ENCODE measurements around the gene PEG3.

The PEG3 gene

DNA sequence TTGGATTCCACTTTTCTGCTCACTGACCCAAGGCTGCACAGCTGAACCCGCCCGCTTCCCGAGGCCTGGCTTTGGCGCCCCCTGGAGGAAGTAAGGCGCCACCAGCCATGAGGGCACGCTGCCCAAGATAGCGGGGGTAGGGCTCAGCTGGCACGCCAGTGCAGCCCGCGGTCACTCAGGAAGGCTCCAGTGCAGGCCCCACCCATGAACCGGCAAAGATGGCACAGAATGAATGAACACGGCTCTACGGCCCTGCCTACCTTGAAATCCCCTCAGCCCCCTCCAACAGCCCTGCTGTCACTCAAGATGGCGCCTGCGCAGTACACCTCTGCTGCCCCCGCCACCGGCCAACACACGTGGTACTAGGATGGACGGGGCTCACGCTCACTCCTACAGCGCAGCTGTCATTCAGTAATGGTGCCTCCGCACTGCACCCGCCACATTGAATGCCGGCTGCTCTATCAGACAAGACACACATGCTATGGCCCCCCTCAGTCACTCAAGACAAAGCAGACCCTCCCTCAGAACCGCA lies 3.0 kb downstream of the PEG3 start:
- no peaks in the 10 kb centered on the region for H3K27me3 ChIP-seq (replicated peaks; ENCODE audit: control insufficient read depth, insufficient read depth, low read length)
- H3K36me3 ChIP-seq (ENCODE audit: control insufficient read depth, insufficient read depth, low read length) = no peaks in the 10 kb centered on the region
- H3K4me3 ChIP-seq (replicated peaks; ENCODE audit: low read depth, low read length) = no peak overlapping the region
- no peak for DNase-seq (ENCODE audit: extremely low read depth, insufficient read length)
- TF ChIP-seq, protein P1, sequence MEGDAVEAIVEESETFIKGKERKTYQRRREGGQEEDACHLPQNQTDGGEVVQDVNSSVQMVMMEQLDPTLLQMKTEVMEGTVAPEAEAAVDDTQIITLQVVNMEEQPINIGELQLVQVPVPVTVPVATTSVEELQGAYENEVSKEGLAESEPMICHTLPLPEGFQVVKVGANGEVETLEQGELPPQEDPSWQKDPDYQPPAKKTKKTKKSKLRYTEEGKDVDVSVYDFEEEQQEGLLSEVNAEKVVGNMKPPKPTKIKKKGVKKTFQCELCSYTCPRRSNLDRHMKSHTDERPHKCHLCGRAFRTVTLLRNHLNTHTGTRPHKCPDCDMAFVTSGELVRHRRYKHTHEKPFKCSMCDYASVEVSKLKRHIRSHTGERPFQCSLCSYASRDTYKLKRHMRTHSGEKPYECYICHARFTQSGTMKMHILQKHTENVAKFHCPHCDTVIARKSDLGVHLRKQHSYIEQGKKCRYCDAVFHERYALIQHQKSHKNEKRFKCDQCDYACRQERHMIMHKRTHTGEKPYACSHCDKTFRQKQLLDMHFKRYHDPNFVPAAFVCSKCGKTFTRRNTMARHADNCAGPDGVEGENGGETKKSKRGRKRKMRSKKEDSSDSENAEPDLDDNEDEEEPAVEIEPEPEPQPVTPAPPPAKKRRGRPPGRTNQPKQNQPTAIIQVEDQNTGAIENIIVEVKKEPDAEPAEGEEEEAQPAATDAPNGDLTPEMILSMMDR (IDR thresholded peaks at IDR 0.05; ENCODE audit: insufficient read depth, low read length, poor library complexity, severe bottlenecking) = no peak

DNA sequence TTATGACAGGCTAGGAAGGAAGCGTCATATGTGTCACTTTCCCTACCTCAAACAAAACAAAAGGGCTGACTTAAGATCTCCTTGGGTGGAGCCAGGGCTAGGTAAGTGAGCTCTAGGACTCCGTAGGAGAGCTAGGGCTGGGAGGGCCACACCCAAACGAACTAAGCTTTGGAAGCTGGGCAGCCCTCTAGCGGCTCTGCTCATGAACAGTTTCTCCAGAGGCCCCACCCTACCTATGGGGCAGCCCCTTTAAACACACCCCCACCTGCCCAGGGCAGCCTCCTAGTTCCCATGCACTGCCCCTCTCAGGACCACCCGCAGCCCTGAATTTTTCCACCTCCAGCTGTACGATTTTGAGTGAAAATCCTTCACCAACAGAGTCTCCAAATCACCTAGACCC lies 3.5 kb downstream of the PEG3 start:
- Histone ChIP-seq H3K4me3 (replicated peaks; ENCODE audit: low read depth, low read length) (no peak overlapping the region), H3K27me3 (replicated peaks; ENCODE audit: control insufficient read depth, insufficient read depth, low read length) (no peaks in the 10 kb centered on the region), H3K36me3 (ENCODE audit: control insufficient read depth, insufficient read depth, low read length) (no peaks in the 10 kb centered on the region)
- no peak for DNase-seq (ENCODE audit: extremely low read depth, insufficient read length)
- TF ChIP-seq, protein P1 (IDR thresholded peaks at IDR 0.05; ENCODE audit: insufficient read depth, low read length, poor library complexity, severe bottlenecking) = no peak

DNA sequence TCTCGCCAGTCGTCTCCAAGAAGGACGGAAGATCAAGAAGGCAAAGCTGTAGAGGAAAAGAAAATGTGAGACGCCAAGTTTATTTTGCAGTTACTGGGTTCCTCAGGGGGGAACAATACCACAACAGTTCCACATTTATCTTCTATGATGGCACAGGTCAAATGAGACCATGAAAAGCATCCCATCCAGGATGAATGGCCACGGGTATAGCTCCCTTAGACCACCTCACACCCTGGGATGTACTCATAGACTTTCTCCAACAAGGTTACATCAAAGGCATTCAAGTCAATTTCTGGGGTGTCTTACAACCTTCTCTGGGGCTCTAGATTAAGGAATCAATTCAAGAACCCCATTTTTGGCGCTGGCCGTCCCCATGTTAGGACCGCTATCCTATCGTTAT lies 4.5 kb downstream of the PEG3 start:
- TF ChIP-seq, protein P1 (IDR thresholded peaks at IDR 0.05; ENCODE audit: insufficient read depth, low read length, poor library complexity, severe bottlenecking) = no peak
- no peaks in the 10 kb centered on the region for H3K36me3 ChIP-seq (ENCODE audit: control insufficient read depth, insufficient read depth, low read length)

DNA sequence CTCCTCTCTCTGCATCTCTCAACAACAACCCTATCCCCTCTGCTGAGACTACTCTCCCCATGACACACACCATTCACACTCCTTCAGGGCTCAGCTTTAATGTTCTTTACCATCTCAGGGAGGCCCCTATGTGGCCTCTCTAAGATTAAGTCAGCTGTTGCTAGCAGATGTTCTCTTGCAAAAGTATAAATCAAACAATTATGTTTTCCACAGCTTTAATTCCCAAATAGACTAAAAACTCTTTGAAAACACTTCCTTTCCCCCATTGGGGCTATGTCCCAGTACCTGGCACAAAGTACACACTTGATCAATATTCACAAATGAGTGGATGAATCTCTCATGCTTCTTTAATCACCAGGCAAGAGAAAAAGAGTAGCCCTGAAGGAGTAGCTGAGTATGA lies 5.1 kb downstream of the PEG3 start:
- TF ChIP-seq, protein P1 (IDR thresholded peaks at IDR 0.05; ENCODE audit: insufficient read depth, low read length, poor library complexity, severe bottlenecking) = no peak
- DNase-seq (ENCODE audit: extremely low read depth, insufficient read length) = no peak
- Histone ChIP-seq H3K4me3 (replicated peaks; ENCODE audit: low read depth, low read length) (no peak overlapping the region), H3K36me3 (ENCODE audit: control insufficient read depth, insufficient read depth, low read length) (no peaks in the 10 kb centered on the region), H3K27me3 (replicated peaks; ENCODE audit: control insufficient read depth, insufficient read depth, low read length) (no peaks in the 10 kb centered on the region)

More for the DNA sequence above, 4.5 kb downstream of the PEG3 start:
- H3K4me3 ChIP-seq (replicated peaks; ENCODE audit: low read depth, low read length) = no peak overlapping the region
- no peak for DNase-seq (ENCODE audit: extremely low read depth, insufficient read length)
- H3K27me3 ChIP-seq (replicated peaks; ENCODE audit: control insufficient read depth, insufficient read depth, low read length) = no peaks in the 10 kb centered on the region

DNA sequence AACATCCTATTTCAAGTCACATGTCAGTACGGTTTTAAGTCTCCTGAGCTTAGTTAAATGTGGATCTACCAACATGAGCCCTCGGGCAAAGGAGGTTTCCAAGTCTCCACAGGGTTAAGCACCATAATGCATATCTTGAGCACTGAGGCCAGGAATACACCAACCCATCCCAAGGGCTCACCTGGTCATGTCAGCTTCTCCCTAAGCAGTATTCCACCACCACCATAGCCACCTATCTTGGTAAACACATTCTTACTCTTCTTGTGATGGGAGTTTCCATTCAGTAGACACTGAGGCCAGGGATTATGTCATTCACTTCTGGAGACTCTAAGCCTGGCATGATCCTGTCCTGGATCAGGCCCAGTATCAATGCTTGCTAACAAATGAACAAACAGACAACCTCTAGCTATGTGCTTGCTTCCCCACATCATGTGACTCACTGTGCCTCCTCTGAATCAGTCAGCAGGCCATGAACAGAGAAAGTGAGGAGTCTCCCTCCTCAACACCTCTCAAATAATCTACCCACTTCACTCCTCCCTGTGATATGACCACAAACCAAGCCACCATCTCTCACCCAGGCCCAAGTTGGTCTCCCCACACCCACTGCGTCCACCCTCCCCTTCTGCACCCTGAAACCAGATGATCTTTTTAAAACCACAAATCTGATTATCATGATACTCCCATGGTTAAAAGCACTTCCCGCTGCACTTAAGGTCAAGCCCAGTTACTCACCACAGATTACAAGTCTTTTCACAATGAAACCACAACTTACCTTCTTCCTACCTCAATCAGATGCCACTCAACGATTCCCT lies 5.8 kb downstream of the PEG3 start:
- no peaks in the 10 kb centered on the region for H3K36me3 ChIP-seq (ENCODE audit: control insufficient read depth, insufficient read depth, low read length)
- TF ChIP-seq, protein P1 (IDR thresholded peaks at IDR 0.05; ENCODE audit: insufficient read depth, low read length, poor library complexity, severe bottlenecking) = no peak
- H3K4me3 ChIP-seq (replicated peaks; ENCODE audit: low read depth, low read length) = no peak overlapping the region
- no peaks in the 10 kb centered on the region for H3K27me3 ChIP-seq (replicated peaks; ENCODE audit: control insufficient read depth, insufficient read depth, low read length)
- DNase-seq (ENCODE audit: extremely low read depth, insufficient read length) = no peak
